Iris pigment epithelial cell (primary cell): ENCODE results near the gene RBKS.
"Not testable (repeated sequence)": the region's sequence is repeated elsewhere in the genome, so short reads cannot be mapped to it uniquely, and the experiment has no call there.

ENCODE experiments used
- DNase-seq: peaks from one replicate; pipeline ENCODE4 v3.0.0-alpha.2; 2011; ENCODE audit warnings: low read depth

Gene RBKS

DNA sequence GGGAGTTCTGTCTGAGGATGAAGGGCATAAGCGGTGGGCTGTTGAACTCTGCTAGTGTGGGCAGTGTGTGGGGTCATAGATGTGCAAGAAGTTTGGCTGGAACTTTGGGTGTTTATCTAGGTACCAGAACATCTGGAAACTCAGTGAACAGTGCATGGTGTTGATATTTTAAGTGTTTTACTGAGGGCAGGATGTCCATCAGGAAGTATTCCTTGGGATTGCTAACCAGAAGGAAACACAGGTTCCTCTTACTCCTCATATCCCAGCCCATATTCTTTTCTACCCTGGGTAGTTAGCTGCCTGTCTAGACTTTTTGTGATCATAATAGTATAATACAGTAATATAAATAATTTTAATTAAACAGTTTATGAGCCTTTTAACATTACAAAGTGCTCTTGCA is 15.9 kb upstream of the RBKS start:
- no peak for DNase-seq

DNA sequence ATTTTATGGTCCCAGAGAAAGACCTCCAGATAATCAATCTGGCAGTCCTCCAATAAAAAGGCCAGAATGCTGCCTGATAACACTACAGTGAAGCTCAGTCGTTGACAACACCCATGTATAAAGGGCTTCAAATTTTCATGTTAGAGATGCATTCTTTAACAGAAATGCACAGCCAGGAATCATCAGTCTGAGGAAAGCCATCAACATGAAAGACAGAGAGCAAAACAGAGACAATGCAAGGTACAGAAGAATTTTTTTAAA is 14.1 kb upstream of the RBKS start:
- no peak for DNase-seq

DNA sequence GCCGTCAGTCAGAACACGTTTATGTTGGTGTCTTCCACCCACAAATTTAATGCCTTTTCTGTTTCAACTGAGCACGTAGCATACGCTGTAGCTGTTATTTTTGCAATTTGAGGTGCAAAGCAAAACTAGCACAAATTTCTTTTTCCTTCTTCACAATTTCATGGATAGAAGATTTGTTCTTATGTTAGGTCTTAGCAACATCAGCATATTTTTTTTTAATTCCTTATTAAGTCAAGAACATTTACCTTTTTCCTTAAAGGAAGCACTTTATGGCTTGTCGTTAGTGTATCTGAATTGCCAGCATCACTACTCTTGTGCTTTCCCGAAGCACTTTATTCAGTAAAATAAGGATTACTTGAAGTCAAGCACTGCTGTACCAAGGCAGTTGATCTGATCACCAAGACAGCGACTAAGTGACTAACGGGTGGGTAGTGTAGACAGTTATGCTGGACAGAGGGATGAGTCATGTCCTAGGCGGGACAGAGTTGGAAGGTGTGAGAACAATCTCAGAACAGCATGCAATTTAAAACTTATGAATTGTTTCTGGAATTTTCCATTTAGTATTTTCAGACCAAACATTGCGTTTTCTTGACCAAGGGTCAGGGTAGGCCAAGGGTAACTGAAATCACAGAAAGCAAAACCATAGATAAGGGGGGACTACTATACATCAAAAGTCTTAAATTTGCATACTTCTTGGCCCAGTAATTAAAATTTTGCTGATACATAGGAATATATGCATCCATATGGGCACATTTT is 13.6 kb upstream of the RBKS start:
- DNase-seq = peak; percentile 82

DNA sequence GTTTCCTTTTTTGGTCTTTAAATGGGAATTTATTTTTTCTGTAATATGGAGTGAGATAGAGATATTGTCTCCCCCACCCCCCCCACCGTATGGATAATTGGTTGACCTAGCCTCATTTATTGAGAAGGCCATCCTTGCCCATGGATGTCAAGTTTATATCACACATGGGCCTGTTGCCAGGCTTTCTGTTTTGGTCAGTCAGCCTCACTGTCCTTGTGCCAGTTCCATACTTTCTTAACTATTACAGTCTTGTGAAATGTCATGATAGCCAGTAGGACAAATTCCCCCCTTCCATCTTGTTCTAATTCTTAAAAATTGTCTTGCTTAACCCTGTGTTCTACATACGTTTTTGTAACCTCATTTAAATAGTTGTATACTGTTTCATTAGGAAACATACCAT is 12.8 kb upstream of the RBKS start:
- no peak for DNase-seq

DNA sequence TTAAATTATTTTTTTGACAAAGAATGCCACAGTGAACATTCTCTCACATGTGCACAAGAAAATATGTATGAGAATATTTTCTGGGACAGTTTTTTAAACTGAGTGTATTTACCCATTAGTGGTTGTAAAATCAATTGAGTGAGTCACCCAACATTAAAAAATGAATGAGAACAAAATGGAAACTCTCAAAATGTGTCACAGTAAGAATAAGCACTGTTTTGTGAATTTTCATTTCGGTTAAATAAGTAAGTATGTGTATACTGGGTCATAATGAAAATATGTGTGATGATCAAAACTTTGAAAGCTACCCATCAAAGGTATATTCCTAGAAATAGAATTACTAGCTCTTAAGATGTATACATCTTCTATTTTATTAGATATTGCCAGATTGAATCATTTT is 11.9 kb upstream of the RBKS start:
- DNase-seq = no peak

DNA sequence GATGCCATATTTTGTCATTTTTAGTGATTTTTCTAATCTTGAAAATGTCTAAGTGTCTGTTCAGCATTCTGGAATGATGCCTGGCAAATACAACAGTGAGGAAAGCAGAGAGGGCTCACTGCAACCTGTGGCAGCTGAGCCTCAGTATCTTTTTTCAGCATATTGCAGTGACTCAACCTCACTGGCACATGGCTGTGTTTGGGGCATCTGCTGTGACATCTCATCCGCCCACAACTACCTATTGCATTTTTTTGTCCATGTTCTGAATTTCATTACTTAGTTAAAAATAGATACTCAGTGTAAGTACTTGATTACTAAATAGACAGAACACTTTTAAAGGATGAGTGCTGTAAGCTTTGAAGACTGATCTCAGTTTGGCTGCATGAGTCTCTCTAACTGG is 11.0 kb upstream of the RBKS start:
- peak; percentile 23 for DNase-seq

- no peak for DNase-seq
Measured at GRCh38 chr2:27897717-27898116, 7.5 kb upstream of the RBKS start.

- DNase-seq = no peak
Measured at GRCh38 chr2:27893006-27893405, 2.8 kb upstream of the RBKS start.

DNA sequence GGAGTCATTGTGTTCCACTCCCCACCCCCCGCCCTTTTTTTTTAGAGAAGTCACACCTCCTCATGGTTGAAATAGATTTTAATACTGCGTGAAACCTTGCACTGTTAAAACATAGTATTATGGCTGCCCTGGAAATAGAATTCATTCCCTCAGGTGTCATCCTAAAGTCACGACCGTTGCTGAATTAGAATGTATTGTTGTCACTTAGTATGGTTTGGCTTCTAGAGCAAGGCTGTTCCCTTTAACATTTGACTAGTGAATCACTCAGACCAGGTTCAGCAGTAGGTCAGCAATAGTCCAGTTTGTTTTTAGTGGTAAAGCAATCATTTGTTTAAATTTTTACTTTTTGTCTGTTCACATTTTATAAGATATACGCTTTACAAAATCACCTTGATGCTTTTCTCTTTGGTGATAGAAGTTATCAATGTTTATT is 1.5 kb upstream of the RBKS start:
- peak; percentile 74 for DNase-seq

DNA sequence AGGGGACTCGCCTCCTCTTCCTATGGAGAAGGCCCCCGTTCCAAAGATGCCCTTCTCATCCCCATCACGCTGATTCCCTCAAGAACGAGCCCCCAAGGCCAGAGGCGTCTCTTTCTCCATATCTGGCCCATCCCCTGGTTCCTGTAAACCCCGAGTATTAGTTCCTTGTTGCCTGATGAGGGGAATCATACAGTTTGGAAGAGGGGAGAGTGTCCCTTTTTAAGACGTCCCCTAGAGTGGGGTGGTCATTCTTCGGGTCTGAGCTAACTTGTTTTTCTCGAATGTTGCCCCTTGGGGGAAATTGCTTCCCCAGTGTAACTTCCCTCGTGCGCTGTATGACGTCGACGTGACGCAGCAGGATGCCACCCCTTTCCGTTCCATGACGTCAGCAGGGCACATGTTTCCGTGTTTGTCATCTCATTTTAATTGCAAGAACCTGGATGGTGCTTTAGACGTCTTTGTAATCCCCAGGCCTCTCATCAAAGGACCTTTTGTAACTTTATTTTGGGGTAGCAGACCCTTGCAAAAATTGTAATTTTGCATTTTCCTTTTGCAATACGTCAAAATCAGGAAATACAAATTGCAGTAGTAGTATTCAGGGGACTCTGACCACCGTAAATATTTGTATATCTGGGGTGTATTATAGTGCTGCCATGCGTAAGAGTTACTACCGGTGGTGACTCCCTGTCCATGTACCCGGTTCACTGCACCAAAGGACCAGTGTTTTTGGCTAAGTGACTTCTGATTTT is 911 bp upstream of the RBKS start:
- peak; percentile 78 for DNase-seq

DNA sequence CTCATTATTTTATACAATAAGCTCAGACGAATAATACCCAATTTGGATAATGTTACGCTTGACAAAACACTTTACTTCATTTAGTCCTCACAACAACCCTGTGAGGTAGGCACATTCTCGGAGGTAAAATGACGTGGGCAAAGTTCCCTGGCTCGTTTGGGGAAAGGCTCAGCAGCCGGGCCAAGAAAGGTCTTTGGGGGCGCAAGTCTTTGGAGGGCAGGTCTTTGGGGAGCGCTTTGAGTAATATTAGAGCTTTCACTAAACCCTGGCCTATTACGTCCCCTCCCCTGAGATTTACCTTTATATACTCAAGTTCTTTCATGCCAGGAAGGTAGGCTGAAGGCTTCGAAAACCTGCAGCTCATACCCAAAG is 427 bp downstream of the RBKS start:
- DNase-seq = no peak

GRCh38 chr2:27888790-27889189 is 1.4 kb downstream of the RBKS start:
- DNase-seq = peak; percentile 53

DNA sequence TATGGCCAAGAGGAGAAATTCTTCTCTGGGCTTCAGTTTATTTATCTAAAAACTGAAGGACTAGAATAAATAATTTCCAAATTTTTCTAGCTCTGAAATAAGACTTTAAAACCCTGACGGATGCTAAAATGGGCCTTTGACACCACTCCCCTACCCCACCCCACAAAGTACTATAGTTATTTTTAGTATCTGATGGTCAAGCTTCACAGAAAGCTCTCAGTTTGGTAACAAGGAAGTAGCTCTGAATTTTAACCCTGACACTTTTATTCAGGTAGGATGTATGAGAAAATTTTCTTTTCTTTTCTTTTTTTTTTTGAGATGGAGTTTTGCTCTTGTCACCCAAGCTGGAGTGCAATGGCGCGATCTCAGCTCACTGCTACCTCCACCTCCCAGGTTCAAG is 2.4 kb downstream of the RBKS start:
- no peak for DNase-seq

- no peak for DNase-seq
Measured at GRCh38 chr2:27887111-27887510, 3.1 kb downstream of the RBKS start.

DNA sequence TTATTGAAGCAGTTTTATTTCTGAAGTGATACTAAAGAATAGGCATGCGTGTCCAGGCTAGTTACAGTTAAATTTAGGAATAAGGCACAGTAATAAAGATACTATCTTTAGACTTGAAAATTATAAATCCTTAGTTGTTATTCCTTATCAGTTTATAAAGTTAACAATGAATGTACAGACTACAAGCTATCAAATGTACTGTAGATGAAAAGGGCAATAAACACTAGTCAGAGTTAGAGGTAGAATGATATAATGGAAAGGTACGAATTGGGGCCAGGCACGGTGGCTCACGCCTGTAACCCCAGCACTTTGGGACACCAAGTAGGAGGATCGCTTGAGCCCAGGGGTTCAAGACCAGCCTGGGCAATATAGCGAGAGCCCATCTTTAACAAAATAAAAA is 3.9 kb downstream of the RBKS start:
- DNase-seq = no peak

GRCh38 chr2:27885661-27886060 is 4.5 kb downstream of the RBKS start:
- DNase-seq = peak; percentile 41

GRCh38 chr2:27885234-27885633 is 5.0 kb downstream of the RBKS start:
- DNase-seq = peak; percentile 57

DNA sequence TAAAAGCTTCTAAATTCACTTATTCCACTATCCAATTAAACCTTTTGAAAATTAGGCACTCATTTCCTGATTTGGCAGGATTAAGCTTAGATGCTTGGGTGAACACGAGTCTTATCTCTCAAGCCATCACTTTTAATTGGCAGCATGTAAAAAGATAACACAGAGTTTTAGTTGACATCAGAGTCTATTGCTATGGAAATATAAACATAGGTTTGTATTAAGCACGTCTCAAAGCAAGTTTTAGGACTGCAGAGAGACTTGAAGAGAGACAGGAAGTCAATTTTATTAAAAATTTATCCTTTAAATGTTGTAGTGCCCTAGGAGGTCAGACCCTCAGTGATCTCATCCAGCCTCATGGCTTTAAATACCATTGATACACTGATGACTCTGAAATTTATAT is 5.6 kb downstream of the RBKS start:
- DNase-seq = no peak

DNA sequence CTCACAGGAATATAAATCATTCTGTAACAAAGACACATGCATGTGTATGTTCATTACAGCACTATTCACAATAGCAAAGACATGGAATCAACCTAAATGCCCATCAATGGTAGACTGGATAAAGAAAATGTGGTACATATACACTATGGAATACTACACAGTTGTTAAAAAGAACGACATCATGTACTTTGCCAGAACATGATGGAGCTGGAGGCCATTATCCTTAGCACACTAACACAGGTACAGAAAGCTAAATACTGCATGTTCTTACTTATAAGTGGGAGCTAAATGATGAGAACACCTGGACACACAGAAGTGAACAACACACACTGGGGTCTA is 7.6 kb downstream of the RBKS start:
- not testable (repeated sequence) for DNase-seq

DNA sequence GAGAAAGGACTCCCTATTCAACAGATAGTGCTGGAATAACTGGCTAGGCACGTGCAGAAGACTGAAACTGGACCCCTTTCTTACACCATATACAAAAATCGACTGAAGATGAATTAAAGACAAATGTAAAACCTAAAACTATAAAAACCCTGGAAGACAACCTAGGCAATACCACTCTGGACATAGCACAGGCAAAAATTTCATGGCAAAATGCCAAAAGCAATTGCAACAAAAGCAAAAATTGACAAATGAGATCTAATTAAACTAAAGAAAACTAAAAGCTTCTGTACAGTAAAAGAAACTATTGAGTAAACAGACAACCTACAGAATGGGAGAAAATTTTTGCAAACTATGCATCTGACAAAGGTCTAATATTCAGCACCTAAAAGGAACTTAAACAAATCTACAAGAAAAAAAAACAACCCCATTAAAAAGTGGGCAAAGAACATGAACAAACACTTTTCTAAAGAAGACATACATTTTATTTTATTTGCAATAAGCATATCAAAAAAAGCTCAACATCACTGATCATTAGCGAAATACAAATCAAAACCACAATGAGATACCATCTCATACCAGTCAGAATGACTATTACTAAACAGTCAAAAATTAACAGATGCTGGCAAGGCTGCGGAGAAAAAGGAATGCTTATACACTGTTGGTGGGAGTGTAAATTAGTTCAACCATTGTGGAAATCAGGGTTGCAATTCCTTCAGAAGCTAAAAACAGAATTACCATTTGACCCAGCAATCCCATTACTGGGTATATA is 8.2 kb downstream of the RBKS start:
- not testable (repeated sequence) for DNase-seq

DNA sequence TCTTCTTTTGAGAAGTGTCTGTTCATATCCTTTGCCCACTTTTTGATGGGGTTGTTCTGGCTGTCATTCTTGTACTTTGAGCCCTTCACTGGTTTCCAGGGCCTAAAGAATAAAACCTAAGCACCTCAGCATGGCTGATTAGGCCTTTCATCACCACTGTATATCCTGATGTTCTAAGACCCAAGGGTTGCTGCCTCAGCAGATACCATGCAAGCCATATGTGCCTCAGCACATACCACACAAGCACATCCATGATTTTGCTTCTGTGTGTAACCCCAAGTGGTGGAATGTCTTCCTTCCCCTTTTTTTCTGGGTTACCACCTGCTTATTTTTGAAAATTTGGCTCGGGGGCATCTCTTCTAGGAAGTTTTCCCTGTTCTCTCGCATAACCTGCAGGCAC is 11.4 kb downstream of the RBKS start:
- DNase-seq = no peak

- DNase-seq = no peak
Measured at GRCh38 chr2:27875089-27875881, 14.9 kb downstream of the RBKS start.

GRCh38 chr2:27873091-27873490 is 17.1 kb downstream of the RBKS start:
- no peak for DNase-seq
